ENCODE results near the gene SVIL.
"Not testable (repeated sequence)": the region's sequence is repeated elsewhere in the genome, so short reads cannot be mapped to it uniquely, and the experiment has no call there.

GRCh38 chr10:29566209-29566608 lies 68.6 kb downstream of the SVIL start:
- TF ChIP-seq EGR1 (IDR thresholded peaks at IDR 0.05; ENCODE audit: low read depth in 2 of 2); CTCF (IDR thresholded peaks at IDR 0.05; ENCODE audit: low read depth, low read length, missing input control); RAD21 (IDR thresholded peaks at IDR 0.05); SP1 (IDR thresholded peaks at IDR 0.05); FOXA1 (IDR thresholded peaks at IDR 0.05); TAF1 (conservative IDR thresholded peaks at IDR 0.05); RXRA (IDR thresholded peaks at IDR 0.05): not testable (repeated sequence)
